Measurements from ENCODE around the gene CEP170.

The CEP170 gene

DNA sequence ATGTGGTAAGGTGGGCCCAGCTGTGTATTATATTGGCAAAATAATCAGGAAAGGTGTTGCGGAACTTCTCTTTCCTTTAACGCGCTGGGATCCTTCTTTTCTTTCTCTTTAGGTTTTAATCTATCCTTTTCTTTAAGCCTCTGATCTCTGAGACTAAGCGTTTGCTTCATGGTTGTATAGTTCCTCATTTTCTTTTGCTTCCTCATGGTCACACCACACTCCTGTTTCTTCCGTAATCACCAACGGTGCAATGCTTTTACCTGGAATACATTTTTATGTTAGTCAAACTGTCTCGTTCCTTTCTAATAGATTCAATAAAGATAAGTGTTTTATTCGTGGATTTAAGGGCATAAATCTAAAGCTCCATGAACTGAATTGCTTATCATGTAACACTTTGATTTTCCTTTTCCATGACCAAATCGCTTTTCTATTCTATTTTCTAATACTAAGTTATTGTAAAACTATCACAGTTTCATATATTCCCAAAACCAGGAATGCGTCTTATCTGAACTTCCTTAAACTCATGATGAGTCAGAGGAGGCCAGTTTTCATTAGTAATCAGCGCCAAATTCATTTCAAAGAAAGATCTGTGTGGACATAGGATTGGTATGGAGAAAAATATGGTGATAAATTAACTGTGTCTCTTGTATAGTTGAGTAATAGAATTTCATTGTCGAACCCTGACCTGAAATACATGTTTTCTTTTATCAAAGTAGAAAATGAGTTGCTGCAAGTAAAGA is 13.0 kb upstream of the CEP170 start:
- peak; percentile 31 for DNase-seq (ENCODE audit: low spot score)

DNA sequence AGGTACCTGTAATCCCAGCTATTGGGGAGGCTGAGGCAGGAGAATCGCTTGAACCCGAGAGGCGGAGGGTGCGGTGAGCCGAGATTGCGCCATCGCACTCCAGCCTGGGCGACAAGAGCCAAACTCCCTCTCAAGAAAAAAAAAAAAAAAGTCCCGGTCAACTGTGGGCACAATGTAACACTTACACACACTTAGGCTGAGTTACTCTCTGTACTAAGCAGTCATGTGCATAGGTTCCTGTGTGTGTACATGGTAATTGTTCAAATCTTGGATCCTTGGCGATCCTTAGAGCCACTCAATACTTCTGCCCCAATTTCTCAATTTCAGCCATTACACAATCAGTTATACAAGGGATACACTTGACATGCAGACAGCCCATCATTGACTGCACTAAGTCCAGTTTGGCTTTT is 12.4 kb upstream of the CEP170 start:
- DNase-seq (ENCODE audit: low spot score): no peak

DNA sequence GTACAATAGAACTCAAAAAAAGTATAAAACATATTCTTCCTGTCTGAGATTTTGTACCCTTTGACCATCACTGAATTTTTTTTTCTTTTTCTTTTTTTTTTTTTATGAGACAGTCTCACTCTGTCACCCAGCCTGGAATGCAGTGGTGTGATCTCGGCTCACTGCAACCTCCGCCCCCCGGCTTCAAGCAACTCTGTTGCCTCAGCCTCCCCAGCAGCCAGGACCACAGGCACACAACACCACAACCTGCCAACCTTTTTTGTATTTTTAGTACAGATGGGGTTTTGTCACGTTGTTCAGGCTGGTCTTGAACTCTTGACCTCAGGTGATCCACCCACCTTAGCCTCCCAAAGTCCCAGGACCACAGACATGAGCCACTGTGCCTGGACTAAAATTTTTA is 11.2 kb upstream of the CEP170 start:
- DNase-seq (ENCODE audit: low spot score): no peak

DNA sequence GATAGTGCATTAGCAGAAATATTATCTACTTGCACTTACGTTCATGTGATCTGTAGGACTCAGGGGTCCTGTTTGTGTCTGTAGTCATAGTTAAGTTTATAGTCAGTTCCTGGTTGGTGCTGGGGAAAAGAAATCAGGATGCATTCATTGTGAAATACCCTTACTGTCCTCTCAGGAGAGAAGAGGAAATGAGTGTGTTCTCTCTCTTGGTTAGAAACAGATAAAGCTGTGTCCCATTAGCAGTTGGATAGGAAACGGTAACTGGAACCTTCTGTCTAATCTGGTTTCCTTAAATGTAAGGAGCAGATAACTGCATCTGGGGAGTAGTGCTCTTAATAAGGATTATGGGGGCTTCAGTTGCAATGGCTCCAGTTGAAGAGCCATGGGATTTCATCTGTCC is 9.6 kb upstream of the CEP170 start:
- peak; percentile 55 for DNase-seq (ENCODE audit: low spot score)

DNA sequence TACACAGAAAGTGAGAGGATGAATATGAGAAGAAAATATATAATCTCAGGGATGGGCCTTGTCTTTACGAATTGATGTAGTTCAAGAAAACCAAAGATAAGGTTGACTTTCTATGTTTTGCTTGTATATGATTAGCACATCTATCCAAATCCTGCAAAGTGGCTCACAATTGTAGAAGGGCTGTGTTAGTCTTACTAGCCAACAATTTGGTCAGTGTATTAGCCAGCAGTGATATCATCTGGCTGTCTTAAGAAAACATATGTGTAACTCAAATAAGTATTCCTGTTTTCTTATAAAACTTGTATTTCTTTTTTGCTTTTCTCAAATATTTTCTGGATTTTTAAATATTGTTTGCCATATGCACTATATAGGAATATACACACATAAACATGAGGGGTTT is 6.3 kb upstream of the CEP170 start:
- no peak for DNase-seq (ENCODE audit: low spot score)

DNA sequence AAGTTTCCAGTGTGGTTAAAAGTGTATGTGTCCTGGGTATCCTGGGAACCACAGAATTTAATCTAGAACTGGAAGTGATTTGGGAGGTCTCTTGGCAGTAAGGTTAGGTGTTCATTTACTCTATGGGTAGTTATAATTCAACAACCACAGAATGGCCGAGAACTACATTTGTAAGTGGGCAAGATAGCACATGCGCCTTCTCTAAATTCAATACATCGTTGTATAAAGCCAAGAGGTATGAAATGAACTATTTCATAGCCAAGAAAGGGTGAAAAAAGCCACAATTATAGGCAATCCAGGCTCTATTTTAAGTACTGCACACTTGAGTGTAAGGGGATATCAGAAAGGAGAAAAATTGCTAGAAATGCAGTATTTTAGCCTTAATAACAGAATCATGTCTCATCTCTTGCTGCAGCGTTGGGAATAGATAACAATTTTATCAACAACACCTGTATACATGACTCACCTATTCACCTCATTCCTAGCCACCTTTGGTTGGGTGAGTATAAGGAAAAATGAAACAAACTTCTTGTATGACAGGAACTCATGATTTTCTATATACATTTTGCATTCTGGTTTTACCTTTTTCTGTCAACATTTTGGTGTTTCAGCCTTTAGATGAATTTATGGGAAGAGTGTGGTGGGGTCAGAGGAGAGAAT is 5.3 kb upstream of the CEP170 start:
- DNase-seq (ENCODE audit: low spot score): no peak

DNA sequence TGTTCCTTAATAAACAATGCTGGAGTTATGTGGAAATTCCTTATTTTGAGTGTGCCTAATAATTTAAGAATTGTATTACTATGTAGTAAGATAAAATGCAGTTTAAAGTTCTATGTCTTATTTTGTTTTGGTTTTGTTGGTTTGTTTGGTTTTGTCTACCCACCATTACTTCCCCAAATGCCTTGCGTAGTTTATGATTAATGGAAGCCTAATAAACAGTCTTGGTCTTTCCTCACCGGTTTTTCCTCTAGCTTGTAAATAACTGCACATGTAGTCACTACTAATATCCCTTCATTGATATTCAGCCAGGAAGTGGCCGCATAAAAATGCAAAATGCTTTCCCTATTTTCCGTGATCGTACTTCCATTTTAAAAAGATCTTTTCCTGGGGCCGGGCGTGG is 3.6 kb upstream of the CEP170 start:
- DNase-seq (ENCODE audit: low spot score): no peak

DNA sequence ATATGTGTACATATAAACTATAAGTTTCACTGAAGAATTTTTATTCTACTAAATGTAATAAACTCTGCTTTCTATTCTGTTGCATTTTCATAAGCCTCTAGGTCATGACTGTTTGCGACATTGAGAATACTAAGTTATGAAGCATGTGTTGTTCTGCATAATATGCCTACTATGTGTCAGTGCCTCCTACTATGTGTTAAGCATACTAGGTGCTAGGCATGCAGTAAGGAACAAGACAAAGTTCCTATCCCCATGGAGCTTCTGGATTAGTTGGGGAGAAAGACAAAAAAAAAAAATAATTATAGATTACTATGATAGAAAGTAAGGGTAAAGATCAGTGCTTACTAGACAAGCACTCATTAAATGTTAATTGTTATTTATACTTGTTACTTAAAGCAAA is 2.1 kb upstream of the CEP170 start:
- DNase-seq (ENCODE audit: low spot score): no peak

DNA sequence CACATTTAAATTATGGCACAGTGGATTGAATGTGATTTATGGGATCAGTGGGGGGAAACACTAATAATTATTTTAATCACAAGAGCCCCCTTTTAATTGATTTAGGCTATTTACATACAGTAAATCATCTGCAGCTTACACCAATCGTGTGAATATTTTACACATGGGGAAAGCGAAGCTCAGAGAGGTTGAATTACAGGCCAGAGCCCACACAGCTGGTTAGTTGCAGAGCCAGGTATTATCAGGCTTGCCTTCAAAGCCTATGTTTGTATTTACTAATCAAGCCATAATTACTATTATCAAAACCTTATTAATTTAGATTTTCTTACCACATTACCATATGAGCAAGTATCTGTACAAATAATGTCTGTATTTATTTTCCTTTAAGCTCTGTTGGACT is 1.5 kb upstream of the CEP170 start:
- no peak for DNase-seq (ENCODE audit: low spot score)

DNA sequence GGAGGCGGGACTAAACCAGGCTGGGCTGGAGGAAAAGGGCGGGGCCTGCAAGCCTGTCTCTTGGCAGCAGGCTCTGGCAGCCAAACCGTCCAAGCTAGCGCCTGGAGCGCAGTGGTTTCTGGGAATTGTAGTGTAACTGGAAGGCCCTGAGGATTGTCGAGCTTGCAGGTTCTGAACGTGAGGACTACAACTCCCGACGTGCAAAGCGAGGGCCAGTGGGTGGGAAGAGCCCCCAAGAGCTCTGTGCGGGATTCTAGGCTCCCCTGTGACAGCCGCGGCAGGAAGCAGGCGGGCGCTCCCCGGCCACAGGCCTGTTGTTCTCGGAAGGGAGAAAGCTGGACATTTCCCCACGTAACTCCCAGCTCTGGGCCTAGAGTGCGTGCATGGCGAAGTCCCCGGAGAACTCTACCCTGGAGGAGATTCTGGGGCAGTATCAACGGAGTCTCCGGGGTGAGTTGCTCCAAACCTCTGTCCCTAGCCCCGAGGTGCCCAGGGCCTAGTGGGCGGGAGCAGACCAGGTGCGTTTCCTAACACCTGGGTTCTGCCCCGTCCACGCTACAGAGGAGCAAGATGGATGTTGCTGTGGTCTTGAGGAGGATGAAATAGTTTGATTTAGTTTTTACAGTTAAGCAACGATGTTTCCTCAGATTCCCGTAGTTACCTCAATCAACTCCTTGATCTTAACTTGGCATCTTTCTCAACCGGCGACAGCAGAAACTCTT is 871 bp upstream of the CEP170 start, which contains the start of gene SDCCAG8:
SDCCAG8 (plus strand) TSS at position 251 of the 722 bp plus-strand sequence; CDS start at position 384, 133 bp downstream.
- DNase-seq (ENCODE audit: low spot score): peak; percentile 100

DNA sequence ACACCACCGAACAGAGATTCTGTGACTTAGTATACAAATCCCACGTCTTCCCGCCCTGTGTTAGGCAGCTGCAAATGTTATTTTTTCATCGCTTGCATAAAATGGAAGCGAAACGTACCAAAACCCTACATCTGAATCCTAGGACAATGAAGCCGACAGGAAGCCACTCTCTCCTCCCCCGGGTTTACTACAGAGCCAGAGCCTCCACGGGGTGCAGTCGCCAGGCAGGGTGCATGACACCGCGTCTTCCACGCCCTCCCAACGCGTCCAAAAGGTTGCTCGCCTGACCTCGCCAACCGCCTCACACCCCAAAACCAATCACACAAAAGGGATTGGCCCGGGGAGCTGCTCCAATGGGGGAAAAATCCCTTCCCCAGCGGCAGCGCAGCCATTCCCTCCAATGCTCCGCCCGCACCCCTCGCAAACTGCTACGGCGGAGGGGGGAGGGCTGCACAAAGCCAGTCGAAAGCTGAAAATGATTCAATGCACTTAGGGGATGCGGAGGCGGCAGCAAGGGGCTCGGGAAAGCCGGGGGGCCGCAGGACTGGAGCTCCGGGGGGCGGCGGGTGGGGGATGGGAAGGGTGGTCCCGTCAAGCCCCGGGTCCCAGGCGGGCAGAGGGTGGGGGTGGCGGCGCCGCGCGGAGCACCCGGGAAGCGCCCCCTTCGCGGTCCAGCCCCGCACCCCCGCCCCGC is 701 bp downstream of the CEP170 start:
- peak; percentile 80 for DNase-seq (ENCODE audit: low spot score)

DNA sequence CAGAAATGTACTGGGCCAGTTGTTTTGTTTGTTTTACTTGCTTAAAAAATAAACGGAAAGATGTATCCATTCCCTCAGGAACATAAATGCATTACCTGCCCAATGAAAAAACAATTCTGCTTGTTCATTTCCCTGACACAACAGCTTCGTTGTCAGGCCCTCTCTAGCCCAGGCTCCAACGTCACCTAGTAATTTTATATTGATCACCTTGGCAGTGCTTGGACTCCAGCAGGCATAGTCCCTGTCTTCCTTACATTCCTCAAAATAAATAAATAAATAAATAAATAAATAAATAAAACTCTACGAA is 1.2 kb downstream of the CEP170 start:
- DNase-seq (ENCODE audit: low spot score): no peak

DNA sequence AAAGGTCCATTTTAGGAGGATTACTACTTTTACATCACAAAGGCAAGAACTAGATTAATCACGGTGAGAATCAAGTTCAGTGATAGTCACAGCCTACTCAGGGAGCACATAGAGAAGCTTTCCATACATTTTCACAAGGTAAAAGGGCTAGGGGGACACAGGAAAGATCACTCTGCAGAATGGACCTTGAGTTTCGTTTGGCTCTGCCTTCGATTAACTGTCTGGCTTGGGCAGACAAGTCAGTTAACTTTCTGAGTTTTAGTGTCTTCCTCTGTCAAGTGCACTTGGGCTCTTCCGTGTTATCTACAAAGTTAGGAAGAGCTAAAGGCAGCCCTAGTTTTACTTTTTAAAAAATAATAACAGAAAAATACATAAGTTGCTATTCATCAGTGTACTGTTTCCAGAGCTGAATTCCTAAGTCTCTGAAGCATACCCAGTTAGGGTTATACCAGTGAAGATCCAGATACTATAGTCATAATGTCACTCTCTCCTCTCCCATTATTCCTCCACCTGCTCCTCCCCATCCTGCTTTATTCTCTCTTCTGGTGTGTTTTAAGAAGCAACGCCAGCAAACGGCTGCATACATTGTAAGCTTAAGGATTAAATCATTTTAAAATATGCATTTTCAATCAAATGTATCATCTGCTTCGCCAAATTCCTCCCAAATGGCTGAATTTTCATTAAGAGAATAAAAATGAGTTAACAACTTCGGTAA is 1.7 kb downstream of the CEP170 start:
- no peak for DNase-seq (ENCODE audit: low spot score)

DNA sequence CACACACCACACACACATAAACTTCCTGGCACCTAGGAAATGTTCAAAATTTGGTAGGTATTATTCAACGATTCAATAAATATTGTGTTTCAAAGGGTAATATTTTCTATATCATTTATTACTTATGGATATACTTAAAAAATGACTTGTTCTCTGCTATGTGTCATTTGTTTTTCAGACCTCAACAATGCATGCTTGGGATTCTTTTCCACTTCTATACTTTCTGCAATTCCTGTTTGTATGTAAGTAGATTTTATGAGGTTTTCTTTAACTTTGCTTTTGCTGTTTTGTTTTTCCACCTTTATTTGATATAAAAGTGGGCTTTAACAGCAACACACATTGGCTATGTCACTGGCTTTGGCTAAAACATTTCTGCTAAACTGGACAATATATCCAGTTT is 3.5 kb downstream of the CEP170 start:
- no peak for DNase-seq (ENCODE audit: low spot score)

DNA sequence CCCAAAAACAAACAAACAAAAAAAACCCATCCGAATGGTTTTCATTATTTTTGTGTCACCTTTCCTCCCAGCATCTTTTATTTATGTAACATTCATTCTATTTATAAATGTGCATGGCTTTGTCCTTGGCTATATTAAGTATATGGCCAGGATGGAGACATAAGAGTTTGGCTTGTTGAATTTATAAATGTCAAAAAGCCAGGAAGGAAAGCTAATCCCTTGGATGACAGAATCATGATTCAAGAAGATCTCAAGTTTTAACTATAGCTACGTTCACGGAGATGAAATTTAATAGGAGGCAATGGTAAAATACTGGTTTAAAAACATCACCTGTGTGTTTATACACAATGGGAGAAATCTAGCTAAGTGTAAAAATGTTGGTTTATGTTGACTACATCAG is 5.0 kb downstream of the CEP170 start:
- DNase-seq (ENCODE audit: low spot score): no peak

DNA sequence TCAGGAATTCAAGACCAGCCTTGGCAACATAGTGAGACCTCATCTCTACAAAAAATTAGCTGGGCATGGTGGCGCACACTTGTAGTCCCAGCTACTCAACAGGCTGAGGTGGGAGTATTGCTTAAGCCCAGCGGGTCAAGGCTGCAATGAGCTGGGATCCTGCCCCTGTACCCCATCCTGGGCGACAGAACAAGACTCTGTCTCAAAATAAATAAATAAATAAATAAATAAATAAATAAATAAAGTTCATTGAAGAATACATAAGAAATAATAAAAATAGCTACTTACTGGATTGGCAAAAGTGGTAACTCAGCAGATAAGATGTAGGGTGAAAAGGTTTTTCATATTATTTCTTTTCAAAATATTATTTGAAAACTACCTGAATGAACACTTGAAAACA is 5.9 kb downstream of the CEP170 start:
- DNase-seq (ENCODE audit: low spot score): no peak

DNA sequence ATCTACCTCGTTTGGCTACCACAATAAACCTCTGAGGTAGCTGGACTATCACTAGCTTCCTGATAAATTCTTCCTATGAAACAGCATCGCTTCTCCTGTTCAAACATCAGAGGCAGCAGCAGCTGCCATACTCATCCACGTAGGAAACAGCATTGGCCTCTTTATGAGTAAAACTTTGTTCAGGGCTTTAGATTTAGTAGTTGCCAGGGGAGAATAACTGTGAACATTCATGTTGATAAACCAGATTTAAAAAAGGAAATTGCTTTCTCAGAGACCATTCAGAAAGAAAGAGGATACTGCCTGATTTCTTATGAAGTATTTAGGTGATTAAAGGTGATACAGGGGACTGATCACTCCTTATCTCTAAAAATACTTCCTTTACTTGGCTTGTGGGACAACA is 7.2 kb downstream of the CEP170 start:
- DNase-seq (ENCODE audit: low spot score): no peak

DNA sequence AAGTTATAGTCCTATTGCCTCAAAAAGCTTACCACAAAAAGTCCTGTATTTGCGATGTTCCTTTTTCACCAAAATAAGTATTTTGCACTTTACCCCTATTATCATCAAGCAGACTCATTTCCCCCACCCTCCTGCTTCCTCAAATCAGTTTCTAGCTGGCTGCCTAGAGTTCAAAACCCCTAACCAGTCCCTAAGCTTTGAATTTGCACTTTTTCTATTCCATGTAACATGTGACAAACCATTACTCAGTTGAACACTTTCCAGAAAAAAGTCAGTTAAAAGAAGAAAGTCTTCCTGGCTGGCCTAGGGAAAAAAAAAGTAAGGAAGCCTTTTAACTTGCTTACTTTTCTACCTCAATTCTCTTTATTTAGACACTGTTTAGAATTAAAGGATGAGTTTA is 8.2 kb downstream of the CEP170 start:
- DNase-seq (ENCODE audit: low spot score): peak; percentile 45

DNA sequence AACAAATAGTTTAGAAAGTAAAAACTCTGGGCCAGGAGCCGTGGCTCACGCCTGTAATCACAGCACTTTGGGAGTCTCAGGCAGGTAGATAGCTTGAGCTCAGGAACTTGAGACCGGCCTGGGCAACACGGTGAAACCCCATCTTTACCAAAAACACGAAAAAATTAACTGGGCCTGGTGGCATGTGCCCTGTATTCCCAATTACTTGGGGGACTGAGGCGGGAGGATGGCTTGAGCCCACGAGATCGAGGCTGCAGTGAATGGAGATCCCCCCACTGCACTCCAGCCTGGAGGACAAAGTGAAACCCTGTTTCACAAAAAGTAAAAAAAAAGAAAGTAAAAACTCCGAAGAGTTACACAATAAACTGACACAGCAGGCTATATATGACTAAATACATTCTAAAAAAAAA is 10.6 kb downstream of the CEP170 start:
- DNase-seq (ENCODE audit: low spot score): no peak

DNA sequence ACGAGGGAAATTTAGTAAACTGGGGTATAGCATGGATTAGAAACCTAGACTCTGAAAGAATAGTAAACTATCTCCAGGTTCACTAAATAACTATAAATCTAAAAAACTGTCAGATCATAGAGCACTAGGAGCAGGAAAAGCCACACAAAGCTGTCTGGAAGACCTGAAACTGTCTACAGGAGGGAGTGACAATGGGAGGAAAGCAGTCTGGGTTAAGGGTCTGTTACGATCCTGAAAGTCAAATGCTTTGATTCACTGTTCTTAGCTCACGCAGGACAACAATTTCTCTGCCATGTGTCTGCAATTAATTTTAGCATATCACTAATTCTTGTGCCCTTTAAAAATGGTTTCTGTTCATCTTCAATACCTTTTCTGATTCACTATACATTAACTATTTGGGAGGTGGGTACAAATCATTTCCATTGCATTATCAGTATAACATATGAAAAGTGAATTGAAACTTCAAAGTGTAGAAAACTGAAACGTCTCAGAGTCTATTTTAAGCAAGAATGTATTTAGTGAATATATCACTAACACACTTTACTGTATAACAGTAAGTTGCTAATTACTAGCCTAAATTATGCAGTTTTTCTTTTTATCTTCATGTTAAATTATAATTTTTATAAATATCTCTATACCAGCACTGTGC is 18.4 kb downstream of the CEP170 start:
- no peak for DNase-seq (ENCODE audit: low spot score)

DNA sequence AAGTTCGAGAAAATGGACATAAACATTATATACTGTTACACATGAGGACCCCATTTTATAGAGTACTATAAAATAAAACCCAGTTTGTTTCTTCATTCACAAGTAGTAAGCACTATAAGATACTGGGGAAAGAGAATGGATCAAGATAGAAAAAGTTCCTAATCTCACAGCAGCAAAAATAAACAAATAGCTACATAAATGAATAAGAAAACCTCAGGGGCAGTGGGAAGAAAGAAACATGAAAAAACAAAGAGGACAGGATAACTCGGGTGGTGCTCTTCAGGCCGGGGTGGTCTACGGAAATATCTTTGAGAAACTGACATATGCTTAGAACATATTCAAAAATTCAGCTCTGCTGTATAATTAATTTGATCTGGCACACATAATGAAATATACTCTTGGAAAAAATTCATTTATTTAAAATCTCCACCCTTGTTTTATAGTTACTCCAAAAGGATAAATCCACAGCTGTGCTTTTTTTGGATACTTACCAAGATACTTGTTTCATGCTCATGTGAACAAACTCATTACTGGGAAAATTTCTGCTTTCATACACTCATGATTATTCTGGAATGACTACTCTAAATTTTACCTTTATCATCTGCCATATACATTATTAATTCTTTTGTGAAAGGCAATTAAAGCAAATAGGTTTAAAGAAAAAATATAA is 20.0 kb downstream of the CEP170 start:
- DNase-seq (ENCODE audit: low spot score): no peak
